SK-N-SH (cell line): ENCODE measurements around the gene STK11IP. TPM values are rescaled to one million over a fixed set of nuclear protein-coding genes. Genes with fewer than 3 reads are reported as not detected.
A peak's percentile ranks its signal among the peaks of the same experiment; 100 is the strongest.

Experiments
- CTCF ChIA-PET: fragments of 300-600, 350-600 bp; formaldehyde crosslinking; extraction: SDS; loops from one replicate; lab custom pipeline; 2021; lab: Yijun Ruan, JAX
- POLR2A ChIA-PET: fragments of 350-600 bp; sonication (Branson Sonifier 250); formaldehyde crosslinking; extraction: SDS; loops from one replicate; lab custom pipeline; 2020; ENCODE audit warnings: antibody characterized with exemption, inconsistent platforms; lab: Yijun Ruan, JAX
- DNase-seq: peaks from one replicate; pipeline ENCODE4 v3.0.0; 2012
- H2AFZ ChIP-seq: fragments of 200-600 bp; sonication (generic); 2 replicates; pipeline ENCODE4 v1.8.1; 2016; ENCODE audit warnings: antibody characterized with exemption, mild to moderate bottlenecking, low read depth
- H3F3A ChIP-seq: fragments of 200-600 bp; sonication (generic); replicated peaks from 2 replicates; pipeline ENCODE3; 2016; ENCODE audit warnings: antibody characterized with exemption, mild to moderate bottlenecking; ENCODE audit not compliant: insufficient read depth
- H3K27ac ChIP-seq, 2 experiments: fragments of 200-500 bp in 1 of 2; fragments of 200-600 bp in 1 of 2; sonication (Bioruptor generic) in 1 of 2; sonication (generic), shearing (Covaris generic) in 1 of 2; 2 replicates each; pipeline versions ENCODE4 v1.5.1 to v1.6.1; 2014 to 2016; ENCODE audit warnings: low read depth in 2 of 2, inconsistent platforms in 1 of 2, low read length in 1 of 2, mild to moderate bottlenecking in 1 of 2, mixed read lengths in 1 of 2
- H3K27me3 ChIP-seq: fragments of 200-600 bp; sonication (generic), shearing (Covaris generic); 2 replicates; pipeline ENCODE4 v1.6.1; 2016; ENCODE audit warnings: mixed run types; ENCODE audit not compliant: insufficient read depth
- H3K36me3 ChIP-seq, 2 experiments: fragments of 200-500 bp in 1 of 2; fragments of 200-600 bp in 1 of 2; sonication (Bioruptor generic) in 1 of 2; sonication (generic) in 1 of 2; replicated peaks in 1 of 2; 2 replicates each; pipeline versions ENCODE3 to v1.5.1; 2014 to 2016; ENCODE audit warnings: low read length in 1 of 2, mild to moderate bottlenecking in 1 of 2; ENCODE audit not compliant: insufficient read depth in 2 of 2, control insufficient read depth in 1 of 2
- H3K4me1 ChIP-seq, 2 experiments: fragments of 200-500 bp in 1 of 2; fragments of 200-600 bp in 1 of 2; sonication (Bioruptor generic) in 1 of 2; sonication (generic), shearing (Covaris generic) in 1 of 2; 2 replicates each; pipeline versions ENCODE4 v1.5.1 to v1.6.1; 2014 to 2016; ENCODE audit warnings: low read depth in 1 of 2, low read length in 1 of 2, mixed run types in 1 of 2; ENCODE audit not compliant: insufficient read depth in 2 of 2, control insufficient read depth in 1 of 2
- H3K4me2 ChIP-seq: fragments of 200-600 bp; sonication (generic), shearing (Covaris generic); 2 replicates; pipeline ENCODE4 v1.6.1; 2017; ENCODE audit warnings: mixed run types
- H3K4me3 ChIP-seq, 2 experiments: fragments of 200-500 bp in 1 of 2; fragments of 200-600 bp in 1 of 2; sonication (Bioruptor generic) in 1 of 2; sonication (generic), shearing (Covaris generic) in 1 of 2; 2 replicates each; pipeline versions ENCODE4 v1.5.1 to v1.8.1; 2014 to 2016; ENCODE audit warnings: low read depth in 2 of 2, inconsistent platforms in 1 of 2, low read length in 1 of 2, mild to moderate bottlenecking in 1 of 2, mixed read lengths in 1 of 2, moderate library complexity in 1 of 2
- H3K79me2 ChIP-seq: fragments of 200-600 bp; sonication (generic); 2 replicates; pipeline ENCODE4 v1.8.1; 2017; ENCODE audit warnings: mild to moderate bottlenecking; ENCODE audit not compliant: insufficient read depth
- H3K9ac ChIP-seq: fragments of 200-600 bp; sonication (generic); 2 replicates; pipeline ENCODE4 v1.6.1; 2017; ENCODE audit warnings: mixed run types
- H3K9me2 ChIP-seq: fragments of 200-600 bp; sonication (generic); 2 replicates; pipeline ENCODE4 v1.6.1; 2017; ENCODE audit warnings: mixed run types
- H3K9me3 ChIP-seq: fragments of 200-600 bp; sonication (generic); 2 replicates; pipeline ENCODE4 v1.6.1; 2017; ENCODE audit warnings: mixed run types, mild to moderate bottlenecking, moderate library complexity
- H4K20me1 ChIP-seq: fragments of 200-600 bp; sonication (generic); 2 replicates; pipeline ENCODE4 v1.6.1; 2017; ENCODE audit warnings: mild to moderate bottlenecking, mixed run types; ENCODE audit not compliant: insufficient read depth
- NRF1 ChIP-seq: IDR thresholded peaks from 2 replicates; pipeline ENCODE4 v1.6.1; 2012; ENCODE audit warnings: low read depth, mild to moderate bottlenecking, low read length
- PBX3 ChIP-seq: IDR thresholded peaks from 2 replicates; pipeline ENCODE4; 2012
- POLR2AphosphoS5 ChIP-seq: IDR thresholded peaks from 2 replicates; pipeline ENCODE4 v1.6.1; 2012; ENCODE audit warnings: low read depth, low read length
- REST ChIP-seq: IDR thresholded peaks from 2 replicates; pipeline ENCODE4 v1.6.1; 2012; ENCODE audit warnings: mild to moderate bottlenecking, low read depth, low read length, moderate library complexity
- RXRA ChIP-seq: IDR thresholded peaks from 2 replicates; pipeline ENCODE4 v1.4.0; 2012; ENCODE audit warnings: low read depth, mild to moderate bottlenecking, borderline replicate concordance
- USF2 ChIP-seq: fragments of 150-350 bp; IDR thresholded peaks from 2 replicates; pipeline ENCODE4 v1.6.1; 2017; ENCODE audit warnings: antibody characterized with exemption, low read length, low read depth, borderline replicate concordance
- YY1 ChIP-seq: IDR thresholded peaks from 2 replicates; pipeline ENCODE4 v1.4.0; 2012; ENCODE audit warnings: low read depth, mild to moderate bottlenecking
- ZBTB33 ChIP-seq: IDR thresholded peaks from 2 replicates; pipeline ENCODE4 v1.4.0; 2012; ENCODE audit warnings: low read depth, borderline replicate concordance
- WGBS: methylation state at CpG from one replicate; pipeline ENCODE4 v1.1.6; 2017; ENCODE audit warnings: low lambda C conversion rate; 5-methylcytosine and 5-hydroxymethylcytosine counted together
- polyA plus RNA-seq, 3 experiments: library from polyadenylated mRNA; depleted of rRNA; stranded (reverse); fragments of >200 nt; gene quantifications; 2 replicates each; pipeline ENCODE4 v1.2.3, GENCODE V29; 2012

STK11IP gene
- polyA plus RNA-seq, 1 of the 3 experiments (the other 2 are of a cell fraction): 22.9 TPM

GRCh38 chr2:219643788-219644398 is 46.2 kb downstream of the STK11IP start:
- no peak overlapping the region for H2AFZ ChIP-seq
- TF ChIP-seq PBX3 (peak; percentile 46; the same call in 1 of the 2 replicates), POLR2AphosphoS5 (no peak), NRF1 (no peak), REST (no peak), RXRA (no peak), USF2 (no peak), YY1 (no peak), ZBTB33 (no peak)
- TF ChIP-seq, all 33 proteins: peak for 1
- whole genome bisulfite sequencing: 92% methylated on average over 13 of the region's 14 CpGs
- Histone ChIP-seq H3K4me1 (peaks cover 13 to 20% of the 10 kb centered on the region in 2 experiments; a peak in 3 of 4 replicates), H3K9me2 (no peaks in the 10 kb centered on the region), H3K9ac (no peak overlapping the region), H3K4me2 (no peak overlapping the region), H3K36me3 (no peaks in the 10 kb centered on the region), H4K20me1 (no peaks in the 10 kb centered on the region), H3K9me3 (no peaks in the 10 kb centered on the region), H3K27me3 (no peaks in the 10 kb centered on the region; the same call in 1 of the 2 replicates), H3K27ac (no peak overlapping the region), H3F3A (peaks cover 10% of the 10 kb centered on the region), H3K79me2 (no peaks in the 10 kb centered on the region), H3K4me3 (no peak overlapping the region)
- CTCF ChIA-PET: interaction anchor here (0.7 to 7.3 kb wide), 15 partner anchors 12 to 366 kb away, joined by 3 to 95 read pairs (median 13); partner anchors contain the start of genes CHPF, INHA, OBSL1 and SLC4A3
- POLR2A ChIA-PET: no interaction called here
- DNase-seq: no peak
